Prostate gland (tissue), 2 donors: ENCODE results near the gene PRDM16. TPM values are rescaled to one million over a fixed set of nuclear protein-coding genes. Genes with fewer than 3 reads are reported as not detected.

ENCODE experiments used
- DNase-seq: peaks from one replicate; pipeline ENCODE4 v3.0.0-alpha.2; 2019; ENCODE audit warnings: low spot score
- H3K27ac ChIP-seq, 2 donors: fragments of 200-600 bp; sonication (generic); 2 replicates each; pipeline ENCODE4 v1.5.1; 2017 to 2019
- H3K27me3 ChIP-seq: fragments of 200-600 bp; sonication (generic); replicated peaks from 2 replicates; pipeline ENCODE4 v1.5.1; 2019; ENCODE audit not compliant: insufficient read depth
- H3K36me3 ChIP-seq, 2 donors: fragments of 200-600 bp; sonication (generic); 1 replicate in 1 of 2; 2 replicates in 1 of 2; pipeline versions ENCODE4 v1.5.1 to v1.8.1; 2017 to 2019
- H3K4me1 ChIP-seq: fragments of 200-600 bp; sonication (generic); replicated peaks from 2 replicates; pipeline ENCODE4 v1.5.1; 2019
- H3K4me3 ChIP-seq, 2 donors: fragments of 200-600 bp; sonication (generic); 2 replicates each; pipeline ENCODE4 v1.5.1; 2017 to 2019
- H3K9me3 ChIP-seq: fragments of 200-600 bp; sonication (generic); 2 replicates; pipeline ENCODE4 v1.5.1; 2017
- CTCF ChIP-seq, 4 experiments: fragments of 200-600 bp in 2 of 4; fragments of 450-650 bp in 2 of 4; sonication (generic) in 2 of 4; IDR thresholded peaks; 1 replicate in 3 of 4; 2 replicates in 1 of 4; pipeline ENCODE4 v1.5.1; 2016 to 2019; ENCODE audit warnings: antibody characterized with exemption in 4 of 4, mild to moderate bottlenecking in 2 of 4, moderate library complexity in 2 of 4
- POLR2A ChIP-seq: fragments of 450-650 bp; IDR thresholded peaks from one replicate; pipeline ENCODE4 v1.6.1; 2016; ENCODE audit warnings: antibody characterized with exemption, mild to moderate bottlenecking
- POLR2AphosphoS5 ChIP-seq: sonication (generic); formaldehyde crosslinking; IDR thresholded peaks from one replicate; pipeline ENCODE4 v1.6.1; 2017; ENCODE audit warnings: antibody characterized with exemption
- WGBS: methylation state at CpG from one replicate; pipeline ENCODE4 v1.1.5; 2018; 5-methylcytosine and 5-hydroxymethylcytosine counted together
- intact Hi-C: fragments of 100-400 bp; cut with DNase I; formaldehyde crosslinking; loops from one replicate; pipeline ENCODE4 v1.14.2; 2022
- total RNA-seq, 2 donors: library from RNA; depleted of rRNA; stranded (reverse); fragments of >200 nt; gene quantifications; one replicate each; pipeline ENCODE4 v1.1.0, GENCODE V29; 2016

PRDM16 gene
- total RNA-seq, 2 donors from 2014 or later, result 0.23 to 6.5 TPM

- Histone ChIP-seq H3K27ac (peak overlapping the region; percentile 80 to 81), H3K4me1 (peaks cover 4% of the 10 kb centered on the region), H3K27me3 (no peaks in the 10 kb centered on the region), H3K36me3 (no peaks in the 10 kb centered on the region), H3K9me3 (no peaks in the 10 kb centered on the region), H3K4me3 (no peak overlapping the region)
- TF ChIP-seq CTCF (IDR thresholded peaks at IDR 0.05) (no peak), POLR2AphosphoS5 (no peak), POLR2A (no peak)
- intact Hi-C loops, result no loop called here
- DNase-seq, result no peak
- 67% methylated on average over 35 of the region's 35 CpGs for WGBS
These were observed 100.8 kb downstream of the PRDM16 start for GRCh38 chr1:3169665-3170356.

GRCh38 chr1:3170561-3171453, 101.8 kb downstream of the PRDM16 start:
- 2% methylated on average over 32 of the region's 40 CpGs for WGBS
- peak; percentile 80 for DNase-seq
- Histone ChIP-seq H3K4me1 (peaks cover 10% of the 10 kb centered on the region), H3K27ac (peak overlapping the region; percentile 80 to 81), H3K36me3 (no peaks in the 10 kb centered on the region), H3K9me3 (no peaks in the 10 kb centered on the region), H3K27me3 (no peaks in the 10 kb centered on the region), H3K4me3 (peak overlapping the region; percentile 12 to 19)
- intact Hi-C loops, result no loop called here
- TF ChIP-seq POLR2A (no peak), POLR2AphosphoS5 (peak; percentile 82)

- H3K27me3 ChIP-seq, result no peaks in the 10 kb centered on the region
- TF ChIP-seq POLR2A, result no peak
- no peak for TF ChIP-seq CTCF (IDR thresholded peaks at IDR 0.05)
- no peak for TF ChIP-seq POLR2AphosphoS5
- DNase-seq, result no peak
- no peaks in the 10 kb centered on the region for H3K36me3 ChIP-seq
- WGBS, result 91% methylated on average over 18 of the region's 19 CpGs
- peak overlapping the region; percentile 80 to 81 for H3K27ac ChIP-seq
- intact Hi-C loops, result no loop called here
- H3K9me3 ChIP-seq, result no peaks in the 10 kb centered on the region
- peaks cover 10% of the 10 kb centered on the region for H3K4me1 ChIP-seq
- no peak overlapping the region for H3K4me3 ChIP-seq
These were observed 102.8 kb downstream of the PRDM16 start for GRCh38 chr1:3171761-3172160.

GRCh38 chr1:3172431-3173380, 103.7 kb downstream of the PRDM16 start:
- intact Hi-C loops, result no loop called here
- WGBS, result 77% methylated on average over 34 of the region's 34 CpGs
- TF ChIP-seq POLR2A (no peak), POLR2AphosphoS5 (no peak), CTCF (IDR thresholded peaks at IDR 0.05) (no peak)
- no peak for DNase-seq
- H3K4me3 ChIP-seq, result no peak overlapping the region
- H3K27me3 ChIP-seq, result no peaks in the 10 kb centered on the region
- no peaks in the 10 kb centered on the region for H3K36me3 ChIP-seq
- no peaks in the 10 kb centered on the region for H3K9me3 ChIP-seq
- H3K4me1 ChIP-seq, result peaks cover 10% of the 10 kb centered on the region
- H3K27ac ChIP-seq, result no peak overlapping the region
